ENCODE measurements around the gene ADORA1. TPM values are rescaled to one million over a fixed set of nuclear protein-coding genes. Genes with fewer than 3 reads are reported as not detected.

ADORA1 gene
- total RNA-seq, 2 donors from 2014 or later: not detected

DNA sequence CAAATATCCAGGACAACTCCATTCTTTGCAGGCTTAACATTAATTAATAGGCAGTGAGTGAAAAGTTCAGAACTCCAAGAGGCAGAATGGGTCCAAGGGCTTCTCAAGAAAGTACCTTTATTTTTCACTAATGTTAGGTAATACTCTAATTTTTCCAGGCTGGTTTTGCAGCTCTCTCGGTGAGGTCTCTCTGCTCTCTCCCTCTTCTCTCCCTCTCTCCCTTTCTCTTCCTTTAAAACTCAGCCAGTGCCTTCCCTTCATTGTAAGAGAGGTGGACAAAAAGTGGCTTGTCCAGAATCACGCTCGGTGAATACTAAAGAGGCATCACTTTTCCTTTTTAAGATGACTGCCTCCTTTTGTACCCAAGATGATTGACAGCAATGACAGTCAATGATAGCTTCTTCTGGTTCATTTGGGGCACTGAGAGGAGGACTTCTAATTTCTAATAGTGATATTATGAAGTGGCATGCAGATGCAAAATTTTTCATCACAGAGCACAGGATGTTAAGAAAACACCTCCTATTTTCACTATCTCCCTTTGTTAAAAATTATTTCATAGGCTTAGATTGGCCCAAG lies 60.3 kb downstream of the ADORA1 start:
- H3K27ac ChIP-seq: no peak overlapping the region
- no peak for DNase-seq (ENCODE audit: low spot score)

DNA sequence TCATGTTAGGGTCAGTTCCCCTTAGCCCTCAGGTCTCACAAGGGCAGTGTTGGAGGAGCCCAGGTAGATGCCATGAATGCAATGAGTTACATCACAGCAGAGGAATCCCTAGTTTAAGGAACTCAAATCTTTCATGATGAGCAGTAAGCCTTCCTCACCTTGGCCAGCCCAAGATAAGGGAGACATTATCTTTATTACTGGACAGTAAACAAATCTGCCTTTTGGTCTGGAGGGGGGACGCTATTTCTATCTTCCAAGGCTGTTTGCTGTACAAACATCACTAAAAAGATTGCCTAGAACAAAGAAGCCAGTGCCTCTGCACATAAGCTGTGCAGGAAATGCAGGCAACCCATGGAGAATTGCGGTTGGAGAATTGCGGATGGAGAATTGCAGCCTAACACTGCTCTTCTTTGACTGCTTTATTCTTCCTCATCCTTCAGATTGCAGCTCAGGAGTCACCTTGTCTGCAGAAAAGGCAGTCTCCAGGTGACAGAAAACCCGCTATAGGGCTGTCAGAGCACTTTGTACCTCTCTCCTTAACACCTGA lies 61.2 kb downstream of the ADORA1 start:
- TF ChIP-seq CTCF (IDR thresholded peaks at IDR 0.05): no peak
- no peaks in the 10 kb centered on the region for H3K27me3 ChIP-seq (replicated peaks; ENCODE audit: insufficient read depth)
- ATAC-seq (ENCODE audit: insufficient number of reproducible peaks, low FRiP score, low read depth): no peak
- no peaks in the 10 kb centered on the region for H3K36me3 ChIP-seq
- no peak overlapping the region for H3K27ac ChIP-seq
- H3K4me1 ChIP-seq (ENCODE audit: control insufficient read depth in 1 of 2, low read depth in 2 of 2): no peaks in the 10 kb centered on the region
- no peaks in the 10 kb centered on the region for H3K9me3 ChIP-seq
- H3K4me3 ChIP-seq: no peak overlapping the region
- DNase-seq (ENCODE audit: low spot score): no peak

More for the DNA sequence above, 60.3 kb downstream of the ADORA1 start:
- no peak for TF ChIP-seq CTCF (IDR thresholded peaks at IDR 0.05)
- Histone ChIP-seq H3K4me1 (ENCODE audit: control insufficient read depth in 1 of 2, low read depth in 2 of 2) (no peaks in the 10 kb centered on the region), H3K27me3 (replicated peaks; ENCODE audit: insufficient read depth) (no peaks in the 10 kb centered on the region), H3K4me3 (no peak overlapping the region), H3K9me3 (no peaks in the 10 kb centered on the region), H3K36me3 (no peaks in the 10 kb centered on the region)
- ATAC-seq (ENCODE audit: insufficient number of reproducible peaks, low FRiP score, low read depth): no peak

DNA sequence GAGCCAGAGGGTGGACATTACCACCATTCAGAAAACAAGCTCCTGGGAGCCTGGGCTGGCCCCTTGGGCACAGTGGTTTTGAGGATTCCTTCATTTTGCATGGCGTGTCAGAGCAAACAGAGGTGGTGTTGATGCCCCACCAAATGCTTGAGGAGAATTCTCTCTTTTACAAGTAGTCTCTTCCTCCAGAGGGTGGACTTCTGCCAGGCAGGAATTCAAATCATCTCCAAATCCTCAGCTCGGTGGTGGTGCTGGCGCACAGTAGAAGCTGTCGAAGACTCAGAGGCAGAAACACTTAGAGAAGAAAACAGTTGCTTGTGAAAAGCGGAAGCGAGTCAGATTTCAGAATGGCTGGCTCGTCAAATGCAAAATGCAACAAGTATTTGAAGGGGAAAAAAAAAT lies 62.4 kb downstream of the ADORA1 start:
- ATAC-seq (ENCODE audit: insufficient number of reproducible peaks, low FRiP score, low read depth): no peak
- Histone ChIP-seq H3K4me3 (no peak overlapping the region), H3K9me3 (no peaks in the 10 kb centered on the region), H3K27me3 (replicated peaks; ENCODE audit: insufficient read depth) (no peaks in the 10 kb centered on the region), H3K27ac (no peak overlapping the region), H3K4me1 (ENCODE audit: control insufficient read depth in 1 of 2, low read depth in 2 of 2) (no peaks in the 10 kb centered on the region), H3K36me3 (no peaks in the 10 kb centered on the region)
- no peak for DNase-seq (ENCODE audit: low spot score)
- TF ChIP-seq CTCF (IDR thresholded peaks at IDR 0.05): no peak

DNA sequence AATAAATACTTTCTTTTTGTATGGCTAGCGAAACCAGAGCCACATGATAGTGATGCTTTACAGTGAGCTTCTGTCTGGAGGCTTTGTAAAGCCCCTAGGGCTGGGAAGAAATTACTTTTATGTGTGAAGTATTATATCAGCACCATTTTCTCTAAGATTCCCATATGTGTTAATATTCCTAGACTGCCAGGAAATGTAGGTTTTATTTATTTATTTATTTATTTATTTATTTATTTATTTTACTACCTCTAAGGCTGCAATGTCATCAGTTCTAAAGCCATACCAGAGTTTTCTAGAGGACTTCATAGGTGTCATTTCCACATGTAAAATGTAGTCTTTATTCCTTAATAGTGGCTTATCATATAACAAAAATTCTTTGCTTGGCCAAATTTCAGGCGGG lies 63.4 kb downstream of the ADORA1 start:
- ATAC-seq (ENCODE audit: insufficient number of reproducible peaks, low FRiP score, low read depth) (no peak), DNase-seq (ENCODE audit: low spot score) (no peak)
- Histone ChIP-seq H3K4me3 (no peak overlapping the region), H3K9me3 (no peaks in the 10 kb centered on the region), H3K4me1 (ENCODE audit: control insufficient read depth in 1 of 2, low read depth in 2 of 2) (no peaks in the 10 kb centered on the region), H3K36me3 (no peaks in the 10 kb centered on the region), H3K27me3 (replicated peaks; ENCODE audit: insufficient read depth) (no peaks in the 10 kb centered on the region), H3K27ac (no peak overlapping the region)
- TF ChIP-seq CTCF (IDR thresholded peaks at IDR 0.05): no peak

GRCh38 chr1:203196371-203196770 lies 68.8 kb downstream of the ADORA1 start:
- Histone ChIP-seq H3K4me3 (no peak overlapping the region), H3K36me3 (no peaks in the 10 kb centered on the region), H3K9me3 (no peaks in the 10 kb centered on the region), H3K4me1 (ENCODE audit: control insufficient read depth in 1 of 2, low read depth in 2 of 2) (peaks cover 9 to 10% of the 10 kb centered on the region in 2 donors), H3K27me3 (replicated peaks; ENCODE audit: insufficient read depth) (no peaks in the 10 kb centered on the region), H3K27ac (no peak overlapping the region)
- ATAC-seq (ENCODE audit: insufficient number of reproducible peaks, low FRiP score, low read depth): no peak
- TF ChIP-seq CTCF (IDR thresholded peaks at IDR 0.05): no peak
- DNase-seq (ENCODE audit: low spot score): no peak

Data from thoracic aorta (tissue), 2 donors.